ENCODE measurements around the gene CD53. TPM values are rescaled to one million over a fixed set of nuclear protein-coding genes. Genes with fewer than 3 reads are reported as not detected.
"Not testable (repeated sequence)": the region's sequence is repeated elsewhere in the genome, so short reads cannot be mapped to it uniquely, and the experiment has no call there.

CD53 gene, protein sequence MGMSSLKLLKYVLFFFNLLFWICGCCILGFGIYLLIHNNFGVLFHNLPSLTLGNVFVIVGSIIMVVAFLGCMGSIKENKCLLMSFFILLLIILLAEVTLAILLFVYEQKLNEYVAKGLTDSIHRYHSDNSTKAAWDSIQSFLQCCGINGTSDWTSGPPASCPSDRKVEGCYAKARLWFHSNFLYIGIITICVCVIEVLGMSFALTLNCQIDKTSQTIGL
- total RNA-seq (10 to 100 TPM in 2 of 10 donors, 1 to 10 TPM in 8; 2.1 to 55.2 (median 5.6) TPM), polyA plus RNA-seq (10 to 100 TPM in 1 of 2 donors, 1 to 10 TPM in 1; 5.6 to 13.5 TPM)
- long read RNA-seq, donor 1, partial matches to known transcripts, result 1 of 4 reads
- long read RNA-seq, donor 1, other reads (novel, unspliced or antisense), result 0 of 4 reads
- long read RNA-seq, donor 2, partial matches to known transcripts, result 0 of 1 reads
- long read RNA-seq, donor 2, other reads (novel, unspliced or antisense), result 0 of 1 reads
- long read RNA-seq, donor 3, partial matches to known transcripts, result 0 of 2 reads
- long read RNA-seq, donor 3, other reads (novel, unspliced or antisense), result 0 of 2 reads

DNA sequence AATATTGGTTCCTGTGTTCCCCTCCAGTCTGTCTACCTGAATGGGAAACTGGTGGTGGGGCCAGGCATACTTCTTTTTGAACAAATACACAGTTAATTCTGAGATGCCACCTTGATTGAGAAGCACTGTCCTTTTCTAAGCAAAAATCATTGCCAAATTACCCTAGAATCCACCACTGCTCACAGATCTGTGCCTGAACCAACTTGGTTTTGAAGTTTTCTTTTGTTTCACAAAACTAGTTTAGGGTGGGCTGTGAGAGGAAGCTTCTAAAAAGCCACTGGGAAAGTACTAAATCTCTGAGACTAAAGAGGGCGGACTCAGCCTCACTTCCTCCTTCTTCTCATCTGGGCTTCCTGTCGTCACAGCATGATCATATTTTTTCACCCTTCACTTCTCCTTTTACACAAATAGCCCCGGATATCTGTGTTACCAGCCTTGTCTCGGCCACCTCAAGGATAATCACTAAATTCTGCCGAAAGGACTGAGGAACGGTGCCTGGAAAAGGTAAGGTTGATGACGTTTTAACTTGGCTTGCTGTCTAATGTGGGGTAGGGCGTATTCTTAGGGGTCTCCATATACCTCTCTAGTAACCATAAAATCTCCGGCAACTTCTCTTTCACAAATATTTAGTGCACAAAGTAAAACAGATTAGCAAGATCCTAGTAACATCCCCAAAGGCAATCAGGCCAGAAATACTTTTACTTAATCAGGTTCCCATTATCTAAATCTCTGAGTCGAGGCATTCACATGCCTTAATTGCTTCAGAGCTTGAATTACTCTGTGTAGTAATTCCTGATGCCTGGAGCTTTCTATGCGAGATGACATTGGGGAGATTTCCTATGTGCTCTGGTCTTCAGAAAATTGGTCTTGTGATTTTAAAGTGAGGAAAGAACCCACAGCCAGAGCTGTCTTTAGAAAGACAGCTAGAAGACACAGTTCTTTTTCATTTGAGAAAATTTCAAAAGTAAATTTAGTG lies at the start of gene CD53:
Gene CD53, plus strand, starts transcription at position 404 of the 976 bp plus-strand sequence. CDS start 18,261 bp downstream, outside the sequence.
- Histone ChIP-seq H3K4me3 (peak within 1 kb of the TSS in 7 of 10 donors; percentile 22 to 62 (median 36)), H3K36me3 (no peaks in the 10 kb centered on the region), H3K4me1 (peaks cover 0 to 32% (median 0%) of the 10 kb centered on the region in 9 donors), H3K27me3 (no peaks in the 10 kb centered on the region), H3K27ac (peak within 1 kb of the TSS in 6 of 10 donors; percentile 9 to 95 (median 50)), H3K9me3 (peaks cover 0 to 12% (median 4%) of the 10 kb centered on the region in 11 donors)
- DNase-seq (peak in 1 of 2 donors; percentile 27), ATAC-seq (peak in 7 of 8 donors; percentile 35 to 71 (median 68))
- 53 to 60% methylated on average over 11 of the region's 11 CpGs for WGBS, 2 donors
- TF ChIP-seq, protein P1, sequence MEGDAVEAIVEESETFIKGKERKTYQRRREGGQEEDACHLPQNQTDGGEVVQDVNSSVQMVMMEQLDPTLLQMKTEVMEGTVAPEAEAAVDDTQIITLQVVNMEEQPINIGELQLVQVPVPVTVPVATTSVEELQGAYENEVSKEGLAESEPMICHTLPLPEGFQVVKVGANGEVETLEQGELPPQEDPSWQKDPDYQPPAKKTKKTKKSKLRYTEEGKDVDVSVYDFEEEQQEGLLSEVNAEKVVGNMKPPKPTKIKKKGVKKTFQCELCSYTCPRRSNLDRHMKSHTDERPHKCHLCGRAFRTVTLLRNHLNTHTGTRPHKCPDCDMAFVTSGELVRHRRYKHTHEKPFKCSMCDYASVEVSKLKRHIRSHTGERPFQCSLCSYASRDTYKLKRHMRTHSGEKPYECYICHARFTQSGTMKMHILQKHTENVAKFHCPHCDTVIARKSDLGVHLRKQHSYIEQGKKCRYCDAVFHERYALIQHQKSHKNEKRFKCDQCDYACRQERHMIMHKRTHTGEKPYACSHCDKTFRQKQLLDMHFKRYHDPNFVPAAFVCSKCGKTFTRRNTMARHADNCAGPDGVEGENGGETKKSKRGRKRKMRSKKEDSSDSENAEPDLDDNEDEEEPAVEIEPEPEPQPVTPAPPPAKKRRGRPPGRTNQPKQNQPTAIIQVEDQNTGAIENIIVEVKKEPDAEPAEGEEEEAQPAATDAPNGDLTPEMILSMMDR (IDR thresholded peaks at IDR 0.05), result no peak
- intact Hi-C loops (cut with DNase I), result no loop called here

- ATAC-seq (no peak), DNase-seq (no peak)
- TF ChIP-seq, protein P1 (IDR thresholded peaks at IDR 0.05), result no peak
- WGBS, 2 donors, result 80% methylated on average over 4 of the region's 4 CpGs
- intact Hi-C loops (cut with DNase I), result no loop called here
- no peaks in the 10 kb centered on the region for H3K4me1 ChIP-seq
- H3K4me3 ChIP-seq, result no peak overlapping the region
- H3K27ac ChIP-seq, result no peak overlapping the region
- peaks cover 0 to 23% (median 10%) of the 10 kb centered on the region in 7 donors for H3K27me3 ChIP-seq
- H3K36me3 ChIP-seq, result no peaks in the 10 kb centered on the region
- peaks cover 0 to 10% (median 0%) of the 10 kb centered on the region in 11 donors for H3K9me3 ChIP-seq
Measured at GRCh38 chr1:110824192-110824591, 48.8 kb upstream of the CD53 start.

DNA sequence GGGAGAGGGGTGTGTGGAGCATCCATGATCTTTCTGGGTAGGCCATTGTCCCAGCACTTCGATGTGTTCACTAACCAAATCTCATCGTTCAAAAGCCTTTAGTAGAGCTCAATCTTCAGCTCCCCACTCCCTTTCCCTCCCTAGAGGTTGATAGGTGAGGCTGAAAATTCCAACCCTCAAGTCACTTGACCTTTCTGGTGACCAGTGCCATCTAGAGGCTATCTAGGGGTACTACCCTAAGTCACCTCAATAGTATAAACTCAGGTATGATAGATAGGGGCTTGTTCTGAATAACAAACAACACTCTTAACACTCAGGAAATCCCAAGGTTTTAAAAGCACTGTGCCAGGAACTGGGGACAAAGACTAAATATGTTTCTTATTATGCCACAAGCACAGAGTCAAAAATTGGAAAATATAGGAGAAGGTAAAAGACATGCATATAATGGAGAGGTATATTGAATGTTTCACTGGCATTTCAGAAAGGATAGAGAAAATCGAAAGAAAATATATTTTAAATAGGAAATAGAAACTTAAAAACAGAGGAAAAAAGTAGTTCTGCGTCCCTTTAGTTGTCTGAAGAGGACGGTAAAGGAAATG lies 42.9 kb upstream of the CD53 start:
- no peaks in the 10 kb centered on the region for H3K36me3 ChIP-seq
- peaks cover 0 to 3% (median 0%) of the 10 kb centered on the region in 11 donors for H3K9me3 ChIP-seq
- intact Hi-C loops (cut with DNase I), result no loop called here
- no peak overlapping the region for H3K27ac ChIP-seq
- H3K27me3 ChIP-seq, result peaks cover 0 to 5% (median 0%) of the 10 kb centered on the region in 7 donors
- WGBS, 2 donors, result 41 to 42% methylated on average over 5 of the region's 5 CpGs
- no peak for ATAC-seq
- H3K4me3 ChIP-seq, result no peak overlapping the region
- DNase-seq, result no peak
- no peaks in the 10 kb centered on the region for H3K4me1 ChIP-seq
- TF ChIP-seq, protein P1 (IDR thresholded peaks at IDR 0.05), result peak; percentile 18 to 68 (median 45)

GRCh38 chr1:110833779-110834178 lies 39.2 kb upstream of the CD53 start:
- DNase-seq; intact Hi-C loops (cut with DNase I); H3K9me3 ChIP-seq; H3K4me1 ChIP-seq; ATAC-seq; H3K36me3 ChIP-seq; H3K27me3 ChIP-seq; H3K4me3 ChIP-seq; H3K27ac ChIP-seq: not testable (repeated sequence)
- WGBS, 2 donors, result 77 to 82% methylated on average over 3 of the region's 3 CpGs

Data from heart right ventricle (tissue), 16 donors.